Neuronal stem cell (in vitro differentiated cells): Measurements from ENCODE around the gene PPIP5K1.
"Not testable (repeated sequence)": the region's sequence is repeated elsewhere in the genome, so short reads cannot be mapped to it uniquely, and the experiment has no call there.

Experiments
- DNase-seq: peaks from one replicate; pipeline ENCODE4 v3.0.0-alpha.2; 2013; ENCODE audit warnings: low spot score
- H2AFZ ChIP-seq: one replicate; pipeline ENCODE4 v1.6.1; 2013; ENCODE audit warnings: mild to moderate bottlenecking, low read length, inconsistent platforms
- H2AK5ac ChIP-seq: 2 replicates; pipeline ENCODE4 v1.6.1; 2013; ENCODE audit warnings: low read depth, mild to moderate bottlenecking, inconsistent platforms, low read length, moderate library complexity, mixed read lengths
- H2BK120ac ChIP-seq: 2 replicates; pipeline ENCODE4 v1.6.1; 2013; ENCODE audit warnings: low read depth, mild to moderate bottlenecking, inconsistent platforms, low read length, moderate library complexity, mixed read lengths
- H2BK12ac ChIP-seq: one replicate; pipeline ENCODE4 v1.6.1; 2013; ENCODE audit warnings: low read length, inconsistent platforms
- H2BK15ac ChIP-seq: 2 replicates; pipeline ENCODE4 v1.6.1; 2013; ENCODE audit warnings: mild to moderate bottlenecking, low read length, inconsistent platforms, mixed read lengths
- H2BK5ac ChIP-seq: one replicate; pipeline ENCODE4 v1.6.1; 2013; ENCODE audit warnings: inconsistent platforms, mild to moderate bottlenecking, low read length, moderate library complexity
- H3K14ac ChIP-seq: one replicate; pipeline ENCODE4 v1.6.1; 2013; ENCODE audit warnings: low read length, inconsistent platforms
- H3K18ac ChIP-seq: 2 replicates; pipeline ENCODE4 v1.6.1; 2013; ENCODE audit warnings: low read length, inconsistent platforms
- H3K23ac ChIP-seq: 2 replicates; pipeline ENCODE4 v1.6.1; 2013; ENCODE audit warnings: low read depth, mild to moderate bottlenecking, mixed read lengths, low read length, inconsistent platforms; ENCODE audit not compliant: poor library complexity
- H3K27ac ChIP-seq: replicated peaks from 3 replicates; pipeline ENCODE4 v1.5.1; 2013; ENCODE audit warnings: low read length, inconsistent platforms
- H3K27me3 ChIP-seq, 3 experiments: 2 replicates each; pipeline ENCODE4 v1.6.1; 2013; ENCODE audit warnings: low read length in 3 of 3, mild to moderate bottlenecking in 2 of 3, inconsistent platforms in 1 of 3, low read depth in 1 of 3, mixed read lengths in 1 of 3, moderate library complexity in 1 of 3; ENCODE audit not compliant: control insufficient read depth in 3 of 3, insufficient read depth in 3 of 3
- H3K36me3 ChIP-seq, 2 donors: replicated peaks in 1 of 2; 2 replicates each; pipeline ENCODE4 v1.6.1; 2013; ENCODE audit warnings: low read length in 2 of 2; ENCODE audit not compliant: control insufficient read depth in 2 of 2, insufficient read depth in 2 of 2
- H3K4ac ChIP-seq: 2 replicates; pipeline ENCODE4 v1.6.1; 2013; ENCODE audit warnings: inconsistent platforms, mild to moderate bottlenecking, low read length, moderate library complexity
- H3K4me1 ChIP-seq, 2 donors: 1 replicate in 1 of 2; 2 replicates in 1 of 2; pipeline ENCODE4 v1.6.1; 2013; ENCODE audit warnings: low read length in 2 of 2, low read depth in 1 of 2; ENCODE audit not compliant: control insufficient read depth in 2 of 2, insufficient read depth in 1 of 2
- H3K4me2 ChIP-seq: one replicate; pipeline ENCODE4 v1.6.1; 2013; ENCODE audit warnings: mild to moderate bottlenecking, low read length, inconsistent platforms; ENCODE audit not compliant: insufficient read depth, poor library complexity, severe bottlenecking
- H3K4me3 ChIP-seq, 2 donors: 2 replicates each; pipeline ENCODE4 v1.5.1; 2013; ENCODE audit warnings: low read length in 2 of 2, mild to moderate bottlenecking in 2 of 2, inconsistent platforms in 1 of 2, moderate library complexity in 1 of 2
- H3K79me1 ChIP-seq: one replicate; pipeline ENCODE4 v1.6.1; 2013; ENCODE audit warnings: low read depth, mild to moderate bottlenecking, inconsistent platforms, low read length, moderate library complexity
- H3K9ac ChIP-seq: one replicate; pipeline ENCODE4 v1.6.1; 2013; ENCODE audit warnings: mild to moderate bottlenecking, low read depth, low read length, inconsistent platforms; ENCODE audit not compliant: poor library complexity
- H3K9me3 ChIP-seq, 2 donors: replicated peaks in 1 of 2; 2 replicates each; pipeline versions ENCODE3 to v1.6.1; 2013; ENCODE audit warnings: low read length in 2 of 2, mild to moderate bottlenecking in 2 of 2, inconsistent platforms in 1 of 2, low read depth in 1 of 2, mixed read lengths in 1 of 2, moderate library complexity in 1 of 2; ENCODE audit not compliant: control insufficient read depth in 2 of 2, insufficient read depth in 1 of 2
- H4K8ac ChIP-seq: one replicate; pipeline ENCODE4 v1.6.1; 2013; ENCODE audit warnings: low read depth, mild to moderate bottlenecking, inconsistent platforms, low read length, moderate library complexity
- H4K91ac ChIP-seq: one replicate; pipeline ENCODE4 v1.6.1; 2013; ENCODE audit warnings: low read length, low read depth, mild to moderate bottlenecking, inconsistent platforms; ENCODE audit not compliant: poor library complexity
- WGBS, 2 donors: extraction: QIAGEN DNeasy Blood & Tissue Kit; methylation state at CpG; one replicate each; pipeline ENCODE4 v1.1.7; 2013; ENCODE audit warnings: missing lambda C conversion rate in 2 of 2, mixed read lengths in 1 of 2; ENCODE audit not compliant: insufficient read length in 2 of 2, insufficient replicate concordance in 1 of 2; ENCODE audit errors: extremely low coverage in 2 of 2; 5-methylcytosine and 5-hydroxymethylcytosine counted together

The PPIP5K1 gene

GRCh38 chr15:43622068-43622799 is 32.2 kb upstream of the PPIP5K1 start:
- not testable (repeated sequence) for H3K9me3 ChIP-seq, H3K4me2 ChIP-seq, H3K23ac ChIP-seq, H3K14ac ChIP-seq, DNase-seq, H3K79me1 ChIP-seq, H2BK12ac ChIP-seq, H4K8ac ChIP-seq, H3K4ac ChIP-seq, H3K27ac ChIP-seq, H3K27me3 ChIP-seq, H3K9ac ChIP-seq, H3K36me3 ChIP-seq, H2AFZ ChIP-seq, H4K91ac ChIP-seq, H3K4me3 ChIP-seq, H3K4me1 ChIP-seq, H2BK5ac ChIP-seq, H3K18ac ChIP-seq, H2AK5ac ChIP-seq, H2BK120ac ChIP-seq, H2BK15ac ChIP-seq
- no CpG with 5 or more reads among the region's 7 CpGs for WGBS, 2 donors

DNA sequence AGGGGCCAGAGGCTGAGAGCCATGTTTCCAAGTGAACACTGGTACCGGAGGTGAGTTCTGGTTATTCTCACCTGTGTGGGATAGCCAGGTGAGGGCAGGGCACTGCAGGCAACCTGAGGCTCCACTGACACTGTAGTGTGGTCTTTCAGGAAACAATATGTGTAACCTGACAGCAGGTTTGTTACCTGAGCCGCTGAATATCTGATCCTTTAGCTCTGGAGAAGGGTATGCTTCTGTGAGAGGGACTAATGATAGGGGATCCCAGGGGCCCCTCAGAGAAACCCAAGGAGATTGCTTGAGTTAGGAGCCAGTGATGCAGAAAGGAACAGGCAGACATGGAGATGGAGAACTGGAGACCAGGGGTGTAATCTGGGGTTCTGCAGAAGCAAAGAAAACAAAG is 28.7 kb upstream of the PPIP5K1 start, which contains the start of gene STRC:
Gene STRC, minus strand, starts transcription at position 101 of the 400 bp plus-strand sequence. Its CDS starts 78 bp downstream, at position 23.
- H3K23ac ChIP-seq, H3K4me3 ChIP-seq, H2BK12ac ChIP-seq, H3K27ac ChIP-seq, H3K4me2 ChIP-seq, H4K8ac ChIP-seq, H3K79me1 ChIP-seq, H4K91ac ChIP-seq, H3K14ac ChIP-seq, H2BK120ac ChIP-seq, H3K4me1 ChIP-seq, H3K9ac ChIP-seq, H2AK5ac ChIP-seq, DNase-seq, H3K4ac ChIP-seq, H3K18ac ChIP-seq, H2BK5ac ChIP-seq, H2AFZ ChIP-seq, H2BK15ac ChIP-seq, H3K9me3 ChIP-seq, H3K36me3 ChIP-seq, H3K27me3 ChIP-seq: not testable (repeated sequence)
- no CpG with 5 or more reads among the region's 2 CpGs for whole genome bisulfite sequencing, 2 donors

GRCh38 chr15:43617750-43618149 is 27.7 kb upstream of the PPIP5K1 start:
- not testable (repeated sequence) for H2BK15ac ChIP-seq, H2BK120ac ChIP-seq, DNase-seq, H2AFZ ChIP-seq, H2BK5ac ChIP-seq, H2BK12ac ChIP-seq, H4K91ac ChIP-seq, H2AK5ac ChIP-seq, H3K18ac ChIP-seq, H3K27me3 ChIP-seq, H3K27ac ChIP-seq, H3K23ac ChIP-seq, H3K4me3 ChIP-seq, H3K79me1 ChIP-seq, H3K36me3 ChIP-seq, H4K8ac ChIP-seq, H3K4me2 ChIP-seq, H3K4me1 ChIP-seq, H3K14ac ChIP-seq, H3K9ac ChIP-seq, H3K4ac ChIP-seq, H3K9me3 ChIP-seq
- no CpG with 5 or more reads among the region's 8 CpGs for WGBS, 2 donors

DNA sequence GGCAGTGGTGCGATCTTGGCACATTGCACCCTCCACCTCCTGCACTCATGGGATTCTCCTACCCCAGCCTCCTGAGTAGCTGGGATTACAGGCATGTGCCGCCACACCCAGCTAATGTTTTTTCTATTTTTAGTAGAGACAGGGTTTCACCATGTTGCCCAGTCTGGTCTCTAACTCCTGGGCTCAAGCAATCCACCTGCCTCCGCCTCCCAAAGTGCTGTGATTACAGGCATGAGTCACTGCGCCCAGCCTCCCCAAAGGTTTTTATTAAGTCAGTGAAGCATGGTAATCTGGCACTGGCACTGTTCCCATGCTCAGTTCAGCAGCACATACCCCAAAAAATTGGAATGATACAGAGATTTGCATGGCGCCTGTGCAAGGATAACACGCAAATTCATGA is 12.2 kb upstream of the PPIP5K1 start:
- H3K18ac ChIP-seq, H3K4me2 ChIP-seq, H2AFZ ChIP-seq, H2AK5ac ChIP-seq, H4K8ac ChIP-seq, H3K79me1 ChIP-seq, H3K27me3 ChIP-seq, H3K27ac ChIP-seq, H2BK15ac ChIP-seq, H3K23ac ChIP-seq, H3K14ac ChIP-seq, H3K4me1 ChIP-seq, DNase-seq, H2BK5ac ChIP-seq, H3K4me3 ChIP-seq, H3K36me3 ChIP-seq, H3K4ac ChIP-seq, H2BK120ac ChIP-seq, H3K9ac ChIP-seq, H4K91ac ChIP-seq, H2BK12ac ChIP-seq, H3K9me3 ChIP-seq: not testable (repeated sequence)
- WGBS, 2 donors: no CpG with 5 or more reads among the region's 6 CpGs
